Left forelimb (tissue), 1 donor: ENCODE results near the gene DGCR2.
"Not testable (repeated sequence)": the region's sequence is repeated elsewhere in the genome, so short reads cannot be mapped to it uniquely, and the experiment has no call there.

Experiments
- DNase-seq: peaks from one replicate; pipeline ENCODE4 v3.0.0-alpha.2; 2018; ENCODE audit warnings: low spot score

DGCR2 gene

DNA sequence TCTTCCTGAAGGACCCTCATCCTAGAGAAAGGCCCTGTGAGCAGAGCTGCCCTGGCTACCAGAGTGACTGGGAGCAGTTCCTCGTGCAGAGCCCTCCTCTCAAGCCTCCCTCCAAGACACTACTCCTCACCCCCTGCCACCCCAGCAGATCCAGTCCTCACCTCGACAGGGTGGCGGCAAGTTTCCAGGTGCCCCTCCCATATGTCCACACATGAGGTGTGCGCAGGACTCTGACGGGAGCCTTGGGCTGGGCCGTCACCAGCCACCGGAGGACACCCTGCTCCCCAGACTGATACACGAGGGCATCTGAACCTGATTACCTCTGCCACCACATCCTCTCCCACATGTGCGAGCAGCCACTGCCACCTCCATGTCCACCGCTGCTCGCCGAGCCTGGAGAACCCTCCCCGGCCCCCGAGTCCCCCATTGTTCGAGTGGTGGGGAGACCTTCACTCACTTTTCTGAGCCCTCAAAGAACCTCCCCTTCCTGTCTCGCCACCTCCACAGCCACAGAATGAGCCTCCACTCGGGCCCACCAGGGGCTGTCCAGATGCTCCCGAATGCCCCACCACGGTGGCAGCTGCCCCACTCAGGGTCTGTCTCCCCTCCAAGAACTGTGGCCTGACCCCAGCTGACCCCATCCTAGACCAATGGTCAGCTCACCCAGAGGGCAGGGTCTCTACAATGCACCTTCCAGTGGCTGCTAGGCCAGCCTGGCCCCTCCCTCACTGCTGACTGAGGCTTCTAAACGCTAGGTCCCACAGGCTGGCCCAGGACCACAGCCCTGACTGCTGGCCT, 62.5 kb downstream of the DGCR2 start:
- no peak for DNase-seq

GRCh38 chr22:19058713-19059451, 63.3 kb downstream of the DGCR2 start:
- DNase-seq, result no peak

GRCh38 chr22:19057999-19058491, 64.2 kb downstream of the DGCR2 start:
- no peak for DNase-seq

DNA sequence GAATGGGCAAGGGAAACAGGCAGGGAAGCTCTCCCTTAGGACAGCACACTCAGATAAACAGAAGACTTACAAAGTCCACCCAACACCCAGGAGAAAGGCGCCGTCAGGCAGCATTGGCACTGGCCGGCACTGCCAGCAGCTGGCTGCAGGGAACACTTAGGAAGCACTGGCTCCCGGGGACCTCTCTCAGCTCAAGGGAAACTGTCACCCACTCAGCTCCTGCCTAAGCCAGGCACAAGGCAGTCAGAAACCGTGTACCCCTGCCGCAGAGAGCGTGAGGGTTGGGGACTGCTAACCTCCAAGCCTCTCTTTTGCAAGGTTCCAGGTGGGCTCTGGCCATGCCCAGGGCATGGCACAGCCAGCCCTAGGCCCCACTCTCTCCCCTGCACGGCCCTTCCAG, 64.7 kb downstream of the DGCR2 start:
- DNase-seq, result no peak

- no peak for DNase-seq
Observed at GRCh38 chr22:19056951-19057401, 65.2 kb downstream of the DGCR2 start.

- DNase-seq, result no peak
Observed at GRCh38 chr22:19055801-19056200, 66.4 kb downstream of the DGCR2 start.

DNA sequence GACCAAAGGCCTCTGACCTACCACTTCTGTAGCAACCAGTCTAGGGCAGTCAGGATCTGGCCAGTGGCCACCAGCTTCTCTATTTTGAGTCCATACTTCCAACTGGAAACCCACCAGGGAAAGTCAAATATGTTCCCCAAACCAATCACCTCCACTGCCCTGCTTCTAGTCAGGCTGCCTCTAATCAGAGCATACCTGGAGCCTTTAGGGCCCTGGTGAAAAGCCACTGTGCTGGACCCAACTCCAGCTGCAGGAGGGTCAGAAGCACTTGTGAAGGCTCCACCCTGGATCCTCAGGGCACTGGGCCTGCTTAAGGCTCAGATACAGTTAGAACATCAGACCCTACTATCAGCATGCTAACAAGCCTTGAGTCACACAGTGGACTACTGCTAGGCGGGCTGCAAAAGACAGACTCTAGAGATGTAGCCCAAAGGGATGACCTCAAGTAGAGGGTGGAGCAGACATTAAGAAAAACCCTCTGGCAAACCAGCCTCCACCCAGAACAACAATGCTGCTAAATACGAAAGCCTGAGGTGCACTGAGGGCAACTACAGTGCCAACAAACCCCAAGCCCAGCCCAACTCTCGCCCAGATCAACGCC, 69.2 kb downstream of the DGCR2 start:
- no peak for DNase-seq

DNA sequence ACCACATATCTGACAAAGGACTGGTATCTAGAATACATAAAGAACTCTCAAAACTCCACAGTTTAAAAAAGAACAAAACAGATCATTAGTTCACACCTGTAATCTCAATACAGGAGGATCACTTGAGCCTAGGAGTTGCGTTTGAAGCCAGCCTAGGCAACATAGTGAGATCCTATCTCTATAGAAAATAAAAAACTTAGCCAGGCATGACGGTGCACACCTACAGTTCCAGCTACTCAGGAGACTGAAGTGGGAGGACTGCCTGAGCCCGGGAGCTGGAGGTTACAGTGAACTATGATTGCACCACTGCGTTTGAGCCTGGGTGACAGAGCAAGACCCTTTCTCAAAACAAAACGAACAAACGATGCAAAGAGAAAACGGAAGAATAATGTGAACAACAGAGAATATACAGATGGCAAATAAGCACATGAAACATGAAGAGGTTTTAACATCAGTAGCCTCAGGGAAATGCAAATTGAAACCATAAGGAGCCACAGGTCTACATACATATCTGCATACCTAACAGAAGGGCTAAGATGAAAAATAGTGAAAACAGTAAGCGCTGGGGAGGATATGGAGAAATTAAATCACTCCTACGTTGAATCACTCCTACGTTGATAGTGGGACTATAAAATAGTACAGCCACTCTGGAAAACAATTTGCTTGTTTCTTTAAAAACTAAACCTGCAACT, 70.7 kb downstream of the DGCR2 start:
- no peak for DNase-seq

GRCh38 chr22:19050847-19051246, 71.4 kb downstream of the DGCR2 start:
- not testable (repeated sequence) for DNase-seq

DNA sequence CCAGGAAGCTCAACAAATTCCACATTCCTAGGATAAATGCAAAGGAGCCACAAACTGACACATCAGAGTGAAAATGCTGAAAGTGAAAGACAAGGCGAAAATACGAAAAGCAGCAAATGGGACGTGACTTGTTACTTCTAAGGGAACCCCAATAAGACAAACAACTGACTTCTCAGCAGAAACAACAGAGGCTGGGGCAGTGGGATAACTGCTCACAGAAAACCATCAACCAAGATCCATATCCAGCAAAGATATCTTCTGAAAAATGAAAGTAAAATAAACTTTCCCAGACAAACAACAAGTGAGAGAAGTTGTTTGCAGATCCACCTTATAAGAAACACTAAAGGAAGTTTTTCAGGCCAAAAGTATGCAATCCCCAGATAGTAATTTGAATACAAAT, 72.1 kb downstream of the DGCR2 start:
- DNase-seq, result no peak

DNA sequence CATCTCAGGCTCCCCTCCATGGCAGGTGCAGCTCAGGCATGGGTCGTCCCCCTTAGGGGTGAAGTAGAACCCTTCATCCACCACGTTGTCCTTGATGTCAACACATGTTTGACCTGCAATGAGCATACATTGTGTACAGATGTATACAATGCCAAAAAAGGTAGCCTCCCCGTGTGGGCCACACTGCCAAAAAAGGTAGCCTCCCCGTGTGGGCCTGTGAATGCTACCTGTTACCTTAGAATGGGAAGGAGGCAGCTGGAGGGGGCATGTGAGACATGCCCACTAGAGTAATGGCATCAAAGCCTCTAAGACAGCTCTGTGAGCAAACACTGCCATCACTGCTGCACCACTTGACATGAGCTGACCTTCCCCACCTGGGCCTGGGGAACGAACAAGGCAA, 73.7 kb downstream of the DGCR2 start:
- DNase-seq, result peak; percentile 37

DNA sequence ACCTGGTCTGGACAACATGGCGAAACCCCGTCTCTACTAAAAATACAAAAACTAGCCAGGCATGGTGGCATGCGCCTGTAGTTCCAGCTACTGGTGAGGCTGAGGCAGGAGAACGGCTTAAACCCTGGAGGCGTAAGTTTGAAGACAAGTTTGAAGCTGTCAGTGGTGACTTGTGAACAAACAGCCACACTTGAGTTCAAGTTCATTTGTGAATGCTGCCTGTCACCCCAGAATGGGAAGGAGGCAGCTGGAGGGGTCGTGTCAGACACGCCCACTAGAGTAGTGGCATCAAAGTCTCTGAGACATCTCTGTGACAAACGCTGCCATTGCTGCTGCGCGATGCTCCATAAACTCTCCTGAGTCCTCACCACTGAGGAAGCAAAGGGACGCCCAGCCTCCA, 74.2 kb downstream of the DGCR2 start:
- no peak for DNase-seq

GRCh38 chr22:19046719-19047609, 75.2 kb downstream of the DGCR2 start:
- DNase-seq, result no peak

DNA sequence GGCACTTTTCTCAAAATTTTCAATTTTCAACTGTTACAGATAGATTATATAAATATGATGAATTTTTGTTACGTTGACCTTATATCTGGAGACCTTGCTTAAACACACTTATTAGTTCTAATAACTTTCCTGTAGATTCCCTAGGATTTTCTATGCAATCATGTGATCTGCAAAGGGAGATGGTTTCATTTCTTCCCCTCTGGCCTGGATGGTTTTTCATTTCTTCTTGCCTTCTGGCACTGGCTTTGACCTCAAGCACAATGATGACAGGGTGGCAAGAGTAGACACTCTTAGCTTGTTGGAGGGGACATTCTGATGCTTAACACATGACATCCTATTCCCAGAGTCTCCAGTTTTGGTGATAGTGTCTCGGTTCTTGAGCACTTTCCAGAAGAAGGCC, 75.9 kb downstream of the DGCR2 start:
- no peak for DNase-seq

DNA sequence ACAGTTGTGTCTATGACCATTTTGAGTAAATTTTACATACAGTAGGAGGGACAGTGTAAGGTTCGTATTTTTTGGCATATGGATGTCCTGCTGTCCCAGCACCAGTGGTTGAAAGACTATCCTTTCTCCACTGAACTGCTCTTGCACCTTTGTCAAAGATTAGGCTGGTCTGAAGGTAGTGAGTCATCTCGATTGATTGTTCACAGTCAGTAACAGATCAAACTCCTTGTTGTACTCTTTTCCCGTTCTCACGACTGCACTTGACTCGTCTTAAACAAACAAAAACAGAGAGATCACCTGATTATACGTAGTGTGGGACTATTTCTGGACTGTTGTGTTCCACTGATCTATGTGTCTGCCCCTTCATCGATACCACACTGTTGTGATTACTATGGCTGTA, 77.1 kb downstream of the DGCR2 start:
- DNase-seq, result no peak

GRCh38 chr22:19044381-19044780, 77.8 kb downstream of the DGCR2 start:
- DNase-seq, result peak; percentile 30

DNA sequence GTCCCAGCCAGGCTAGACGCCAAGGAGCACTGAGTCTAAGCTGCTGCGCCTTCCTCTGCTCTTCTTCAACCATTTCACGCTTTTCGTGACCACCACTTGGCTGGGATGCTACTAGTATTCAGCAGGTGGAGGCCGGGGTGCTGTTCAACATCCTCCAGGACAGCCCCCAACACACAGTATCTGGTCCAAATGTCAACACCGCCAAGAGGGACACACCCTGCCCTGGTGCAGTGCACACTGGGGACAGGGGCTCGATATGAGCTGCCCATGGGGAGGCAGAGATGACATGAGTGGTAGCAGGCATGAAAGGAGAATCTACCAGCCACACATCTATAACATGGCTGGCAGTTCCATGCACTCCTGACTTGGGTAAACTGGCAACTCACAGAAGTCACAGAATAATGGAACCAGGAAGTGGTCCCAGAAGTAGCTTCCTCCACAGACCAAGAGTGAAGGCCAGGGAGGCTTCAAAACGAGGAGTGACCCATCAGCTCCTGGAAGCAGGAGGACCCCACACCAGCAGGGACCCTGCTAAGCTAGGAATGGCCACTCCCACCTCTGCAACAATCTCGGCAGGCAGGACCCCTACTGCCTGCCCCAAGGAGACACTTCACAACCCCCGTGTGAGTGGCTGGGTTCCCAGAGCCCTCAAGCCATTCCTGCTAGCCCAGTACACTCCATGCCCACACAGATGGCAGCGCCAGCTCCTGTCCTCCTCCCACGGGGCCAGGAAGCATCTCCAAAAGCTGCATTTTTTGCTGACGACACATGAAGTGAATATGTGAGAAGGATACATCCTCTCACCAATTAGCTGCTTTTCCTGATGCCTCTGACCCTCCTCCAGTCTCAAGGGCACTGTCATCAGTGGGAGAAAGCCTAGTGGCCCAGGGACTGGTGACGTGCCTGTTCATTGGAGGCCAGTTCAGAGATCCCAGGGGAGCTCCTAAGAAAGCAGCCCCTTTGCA, 78.8 kb downstream of the DGCR2 start:
- peak; percentile 55 for DNase-seq

- DNase-seq, result peak; percentile 55
Observed at GRCh38 chr22:19042285-19043120, 79.7 kb downstream of the DGCR2 start.

DNA sequence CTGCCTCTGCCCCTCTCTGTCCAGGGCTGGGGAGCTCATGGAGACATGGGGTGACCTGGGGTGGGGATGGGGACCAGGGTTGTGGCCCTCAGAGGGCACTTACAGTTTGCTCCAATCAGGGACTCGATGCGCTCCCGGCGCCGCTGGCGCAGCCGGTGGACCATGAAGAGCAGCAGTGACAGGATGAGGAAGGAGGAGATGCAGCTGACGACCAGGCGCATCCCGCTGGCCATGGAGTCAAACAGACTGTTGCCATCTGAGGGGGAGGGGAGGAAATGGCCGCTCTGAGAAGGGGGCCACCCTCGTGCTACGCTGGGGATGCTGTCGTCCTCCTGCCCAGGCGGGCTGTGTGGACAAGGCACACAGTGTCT, 80.5 kb downstream of the DGCR2 start:
- no peak for DNase-seq
